HEK293 (cell line): ENCODE measurements around the gene ZNF585A.

ENCODE experiments used
- CTCF ChIP-seq: fragments of 450-650 bp; formaldehyde crosslinking; IDR thresholded peaks from 2 replicates; pipeline ENCODE4 v1.5.1; 2016; ENCODE audit warnings: missing biosample characterization, missing genetic modification characterization
- HOXA7 ChIP-seq: sonication (generic); formaldehyde crosslinking; IDR thresholded peaks from 2 replicates; pipeline ENCODE4 v1.8.1; 2022; ENCODE audit warnings: missing genetic modification reagents, borderline replicate concordance
- KLF10 ChIP-seq: fragments of 450-650 bp; IDR thresholded peaks from 2 replicates; pipeline ENCODE4 v1.5.1; 2018; ENCODE audit warnings: missing biosample characterization, mild to moderate bottlenecking, missing genetic modification characterization
- KLF7 ChIP-seq: fragments of 450-650 bp; formaldehyde crosslinking; IDR thresholded peaks from 2 replicates; pipeline ENCODE4 v1.5.1; 2016; ENCODE audit warnings: missing biosample characterization, missing genetic modification characterization, borderline replicate concordance
- MYNN ChIP-seq: fragments of 450-650 bp; formaldehyde crosslinking; IDR thresholded peaks from 2 replicates; pipeline ENCODE4 v1.5.1; 2016; ENCODE audit warnings: missing biosample characterization, missing genetic modification characterization, borderline replicate concordance
- PRDM2 ChIP-seq: fragments of 450-650 bp; formaldehyde crosslinking; IDR thresholded peaks from 2 replicates; pipeline ENCODE4 v1.5.1; 2016; ENCODE audit warnings: missing biosample characterization, missing genetic modification characterization, borderline replicate concordance
- SCRT2 ChIP-seq: fragments of 450-650 bp; formaldehyde crosslinking; IDR thresholded peaks from 2 replicates; pipeline ENCODE4 v1.5.1; 2016; ENCODE audit warnings: missing biosample characterization, missing genetic modification characterization
- SP7 ChIP-seq: fragments of 450-650 bp; formaldehyde crosslinking; IDR thresholded peaks from 2 replicates; pipeline ENCODE4 v1.5.1; 2016; ENCODE audit warnings: missing biosample characterization, missing genetic modification characterization
- ZNF155 ChIP-seq: fragments of 450-650 bp; formaldehyde crosslinking; IDR thresholded peaks from 2 replicates; pipeline ENCODE4 v1.5.1; 2016; ENCODE audit warnings: missing biosample characterization, missing genetic modification characterization
- ZNF202 ChIP-seq: fragments of 450-650 bp; formaldehyde crosslinking; IDR thresholded peaks from 2 replicates; pipeline ENCODE4 v1.5.1; 2016; ENCODE audit warnings: missing biosample characterization, missing genetic modification characterization, borderline replicate concordance
- ZNF211 ChIP-seq: fragments of 450-650 bp; formaldehyde crosslinking; IDR thresholded peaks from 2 replicates; pipeline ENCODE4 v1.5.1; 2016; ENCODE audit warnings: low read depth, missing biosample characterization, missing genetic modification characterization
- ZNF221 ChIP-seq: fragments of 450-650 bp; formaldehyde crosslinking; IDR thresholded peaks from 2 replicates; pipeline ENCODE4 v1.5.1; 2017; ENCODE audit warnings: missing biosample characterization, missing genetic modification characterization, borderline replicate concordance
- ZNF23 ChIP-seq: fragments of 450-650 bp; formaldehyde crosslinking; IDR thresholded peaks from 2 replicates; pipeline ENCODE4 v1.5.1; 2016; ENCODE audit warnings: missing biosample characterization, missing genetic modification characterization, borderline replicate concordance
- ZNF239 ChIP-seq: fragments of 450-650 bp; formaldehyde crosslinking; IDR thresholded peaks from 2 replicates; pipeline ENCODE4 v1.5.1; 2016; ENCODE audit warnings: missing biosample characterization, missing genetic modification characterization
- ZNF266 ChIP-seq: fragments of 450-650 bp; formaldehyde crosslinking; IDR thresholded peaks from 2 replicates; pipeline ENCODE4 v1.5.1; 2016; ENCODE audit warnings: missing biosample characterization, missing genetic modification characterization, low read depth
- ZNF302 ChIP-seq: fragments of 450-650 bp; formaldehyde crosslinking; IDR thresholded peaks from 2 replicates; pipeline ENCODE4 v1.5.1; 2016; ENCODE audit warnings: missing biosample characterization, missing genetic modification characterization, low read depth
- ZNF426 ChIP-seq: fragments of 450-650 bp; formaldehyde crosslinking; IDR thresholded peaks from 2 replicates; pipeline ENCODE4 v1.5.1; 2017; ENCODE audit warnings: missing biosample characterization, missing genetic modification characterization, mild to moderate bottlenecking, inconsistent platforms, moderate library complexity
- ZNF449 ChIP-seq: fragments of 450-650 bp; formaldehyde crosslinking; IDR thresholded peaks from 2 replicates; pipeline ENCODE4 v1.5.1; 2017; ENCODE audit warnings: missing biosample characterization, mild to moderate bottlenecking, missing genetic modification characterization, moderate library complexity
- ZNF544 ChIP-seq: fragments of 450-650 bp; formaldehyde crosslinking; IDR thresholded peaks from 2 replicates; pipeline ENCODE4 v1.5.0; 2017; ENCODE audit warnings: missing biosample characterization, missing genetic modification characterization
- ZNF548 ChIP-seq: fragments of 450-650 bp; formaldehyde crosslinking; IDR thresholded peaks from 2 replicates; pipeline ENCODE4 v1.5.1; 2016; ENCODE audit warnings: missing biosample characterization, missing genetic modification characterization
- ZNF560 ChIP-seq: fragments of 450-650 bp; formaldehyde crosslinking; IDR thresholded peaks from 2 replicates; pipeline ENCODE4 v1.5.1; 2017; ENCODE audit warnings: missing biosample characterization, missing genetic modification characterization, borderline replicate concordance
- ZSCAN23 ChIP-seq: fragments of 450-650 bp; formaldehyde crosslinking; IDR thresholded peaks from 2 replicates; pipeline ENCODE4 v1.5.1; 2016; ENCODE audit warnings: missing biosample characterization, missing genetic modification characterization
- ZSCAN4 ChIP-seq: fragments of 450-650 bp; formaldehyde crosslinking; IDR thresholded peaks from 2 replicates; pipeline ENCODE4 v1.5.1; 2017; ENCODE audit warnings: missing biosample characterization, missing genetic modification characterization
- TF ChIP-seq, protein P1 (sequence below): fragments of 450-650 bp; formaldehyde crosslinking; IDR thresholded peaks from 2 replicates; pipeline ENCODE4 v1.5.1; 2016; ENCODE audit warnings: missing biosample characterization, missing genetic modification characterization
- TF ChIP-seq, protein P2 (sequence below): fragments of 450-650 bp; formaldehyde crosslinking; IDR thresholded peaks from 2 replicates; pipeline ENCODE4 v1.5.1; 2016; ENCODE audit warnings: missing biosample characterization, missing genetic modification characterization
- TF ChIP-seq, protein P3 (sequence below): fragments of 450-650 bp; formaldehyde crosslinking; IDR thresholded peaks from 2 replicates; pipeline ENCODE4 v1.5.1; 2016; ENCODE audit warnings: missing biosample characterization, missing genetic modification characterization

Gene ZNF585A

GRCh38 chr19:37160153-37160552, 12.3 kb downstream of the ZNF585A start (continued):
- TF ChIP-seq CTCF (no peak), ZSCAN23 (tag by site-specific recombination) (peak; percentile 36; the same call in 1 of the 2 replicates), SP7 (no peak), ZNF548 (tag by site-specific recombination) (peak; percentile 59; the same call in 1 of the 2 replicates), ZNF202 (tag by site-specific recombination) (peak; percentile 100), ZNF449 (tag by site-specific recombination) (no peak), ZSCAN4 (tag by site-specific recombination) (0 out of 2 replicates have a peak, but pooled peaks have one; percentile 28), ZNF221 (peak; percentile 46; the same call in 1 of the 2 replicates), SCRT2 (tag by site-specific recombination) (no peak), ZNF302 (tag by site-specific recombination) (peak; percentile 83; the same call in 1 of the 2 replicates), PRDM2 (tag by site-specific recombination) (no peak), ZNF544 (tag by site-specific recombination) (no peak), ZNF239 (tag by site-specific recombination) (no peak), ZNF560 (peak; percentile 99), MYNN (tag by site-specific recombination) (peak; percentile 68; the same call in 1 of the 2 replicates), ZNF211 (tag by site-specific recombination) (no peak), HOXA7 (CRISPR knock-in tag) (no peak), ZNF426 (tag by site-specific recombination) (peak; percentile 100), ZNF23 (tag by site-specific recombination) (peak; percentile 75; the same call in 1 of the 2 replicates), KLF7 (tag by site-specific recombination) (peak; percentile 75; the same call in 1 of the 2 replicates), ZNF155 (tag by site-specific recombination) (peak; percentile 85; the same call in 1 of the 2 replicates), KLF10 (tag by site-specific recombination) (no peak), ZNF266 (peak; percentile 99)
- TF ChIP-seq, protein P1, sequence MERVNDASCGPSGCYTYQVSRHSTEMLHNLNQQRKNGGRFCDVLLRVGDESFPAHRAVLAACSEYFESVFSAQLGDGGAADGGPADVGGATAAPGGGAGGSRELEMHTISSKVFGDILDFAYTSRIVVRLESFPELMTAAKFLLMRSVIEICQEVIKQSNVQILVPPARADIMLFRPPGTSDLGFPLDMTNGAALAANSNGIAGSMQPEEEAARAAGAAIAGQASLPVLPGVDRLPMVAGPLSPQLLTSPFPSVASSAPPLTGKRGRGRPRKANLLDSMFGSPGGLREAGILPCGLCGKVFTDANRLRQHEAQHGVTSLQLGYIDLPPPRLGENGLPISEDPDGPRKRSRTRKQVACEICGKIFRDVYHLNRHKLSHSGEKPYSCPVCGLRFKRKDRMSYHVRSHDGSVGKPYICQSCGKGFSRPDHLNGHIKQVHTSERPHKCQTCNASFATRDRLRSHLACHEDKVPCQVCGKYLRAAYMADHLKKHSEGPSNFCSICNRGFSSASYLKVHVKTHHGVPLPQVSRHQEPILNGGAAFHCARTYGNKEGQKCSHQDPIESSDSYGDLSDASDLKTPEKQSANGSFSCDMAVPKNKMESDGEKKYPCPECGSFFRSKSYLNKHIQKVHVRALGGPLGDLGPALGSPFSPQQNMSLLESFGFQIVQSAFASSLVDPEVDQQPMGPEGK (tag by site-specific recombination): no peak
- TF ChIP-seq, protein P2, sequence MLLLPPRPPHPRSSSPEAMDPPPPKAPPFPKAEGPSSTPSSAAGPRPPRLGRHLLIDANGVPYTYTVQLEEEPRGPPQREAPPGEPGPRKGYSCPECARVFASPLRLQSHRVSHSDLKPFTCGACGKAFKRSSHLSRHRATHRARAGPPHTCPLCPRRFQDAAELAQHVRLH (tag by site-specific recombination): peak; percentile 87
- TF ChIP-seq, protein P3, sequence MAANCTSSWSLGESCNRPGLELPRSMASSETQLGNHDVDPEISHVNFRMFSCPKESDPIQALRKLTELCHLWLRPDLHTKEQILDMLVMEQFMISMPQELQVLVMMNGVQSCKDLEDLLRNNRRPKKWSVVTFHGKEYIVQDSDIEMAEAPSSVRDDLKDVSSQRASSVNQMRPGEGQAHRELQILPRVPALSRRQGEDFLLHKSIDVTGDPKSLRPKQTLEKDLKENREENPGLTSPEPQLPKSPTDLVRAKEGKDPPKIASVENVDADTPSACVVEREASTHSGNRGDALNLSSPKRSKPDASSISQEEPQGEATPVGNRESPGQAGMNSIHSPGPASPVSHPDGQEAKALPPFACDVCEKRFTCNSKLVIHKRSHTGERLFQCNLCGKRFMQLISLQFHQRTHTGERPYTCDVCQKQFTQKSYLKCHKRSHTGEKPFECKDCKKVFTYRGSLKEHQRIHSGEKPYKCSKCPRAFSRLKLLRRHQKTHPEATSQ (tag by site-specific recombination): no peak
